ENCODE results near the gene PHTF1.

The PHTF1 gene

GRCh38 chr1:113701429-113701828 lies 57.9 kb downstream of the PHTF1 start:
- TF ChIP-seq ZNF70 (CRISPR knock-in tag; IDR thresholded peaks at IDR 0.05) (no peak), CSDC2 (CRISPR knock-in tag; IDR thresholded peaks at IDR 0.05) (no peak), BACH2 (CRISPR knock-in tag; IDR thresholded peaks at IDR 0.05; ENCODE audit: borderline replicate concordance) (no peak), PATZ1 (CRISPR knock-in tag; IDR thresholded peaks at IDR 0.05; ENCODE audit: borderline replicate concordance) (no peak), ISL1 (CRISPR knock-in tag; IDR thresholded peaks at IDR 0.05) (no peak), SNAI2 (CRISPR knock-in tag; IDR thresholded peaks at IDR 0.05) (no peak), ZNF8 (CRISPR knock-in tag; IDR thresholded peaks at IDR 0.05) (no peak), ZFP30 (CRISPR knock-in tag; IDR thresholded peaks at IDR 0.05) (no peak), ZC3H10 (CRISPR knock-in tag; IDR thresholded peaks at IDR 0.05) (no peak), ZNF565 (CRISPR knock-in tag; conservative IDR thresholded peaks at IDR 0.05; ENCODE audit: low read depth) (no peak), TSHZ2 (CRISPR knock-in tag; IDR thresholded peaks at IDR 0.05) (no peak), TCF4 (CRISPR knock-in tag; IDR thresholded peaks at IDR 0.05; ENCODE audit: borderline replicate concordance) (no peak), ZFP3 (CRISPR knock-in tag; IDR thresholded peaks at IDR 0.05) (no peak), GLIS3 (CRISPR knock-in tag; IDR thresholded peaks at IDR 0.05) (no peak)
- ATAC-seq, result no peak

- no peak for TF ChIP-seq CSDC2 (CRISPR knock-in tag; IDR thresholded peaks at IDR 0.05)
- no peak for TF ChIP-seq ZNF8 (CRISPR knock-in tag; IDR thresholded peaks at IDR 0.05)
- TF ChIP-seq TOX (CRISPR knock-in tag; IDR thresholded peaks at IDR 0.05; ENCODE audit: borderline replicate concordance), result no peak
- no peak for TF ChIP-seq BACH2 (CRISPR knock-in tag; IDR thresholded peaks at IDR 0.05; ENCODE audit: borderline replicate concordance)
- TF ChIP-seq, protein P1, sequence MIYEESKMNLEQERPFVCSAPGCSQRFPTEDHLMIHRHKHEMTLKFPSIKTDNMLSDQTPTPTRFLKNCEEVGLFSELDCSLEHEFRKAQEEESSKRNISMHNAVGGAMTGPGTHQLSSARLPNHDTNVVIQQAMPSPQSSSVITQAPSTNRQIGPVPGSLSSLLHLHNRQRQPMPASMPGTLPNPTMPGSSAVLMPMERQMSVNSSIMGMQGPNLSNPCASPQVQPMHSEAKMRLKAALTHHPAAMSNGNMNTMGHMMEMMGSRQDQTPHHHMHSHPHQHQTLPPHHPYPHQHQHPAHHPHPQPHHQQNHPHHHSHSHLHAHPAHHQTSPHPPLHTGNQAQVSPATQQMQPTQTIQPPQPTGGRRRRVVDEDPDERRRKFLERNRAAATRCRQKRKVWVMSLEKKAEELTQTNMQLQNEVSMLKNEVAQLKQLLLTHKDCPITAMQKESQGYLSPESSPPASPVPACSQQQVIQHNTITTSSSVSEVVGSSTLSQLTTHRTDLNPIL (CRISPR knock-in tag; IDR thresholded peaks at IDR 0.05; ENCODE audit: low read depth), result no peak
- TF ChIP-seq ISL1 (CRISPR knock-in tag; IDR thresholded peaks at IDR 0.05), result no peak
- TF ChIP-seq ZFP30 (CRISPR knock-in tag; IDR thresholded peaks at IDR 0.05), result no peak
- no peak for TF ChIP-seq ZC3H10 (CRISPR knock-in tag; IDR thresholded peaks at IDR 0.05)
- TF ChIP-seq, protein P2, sequence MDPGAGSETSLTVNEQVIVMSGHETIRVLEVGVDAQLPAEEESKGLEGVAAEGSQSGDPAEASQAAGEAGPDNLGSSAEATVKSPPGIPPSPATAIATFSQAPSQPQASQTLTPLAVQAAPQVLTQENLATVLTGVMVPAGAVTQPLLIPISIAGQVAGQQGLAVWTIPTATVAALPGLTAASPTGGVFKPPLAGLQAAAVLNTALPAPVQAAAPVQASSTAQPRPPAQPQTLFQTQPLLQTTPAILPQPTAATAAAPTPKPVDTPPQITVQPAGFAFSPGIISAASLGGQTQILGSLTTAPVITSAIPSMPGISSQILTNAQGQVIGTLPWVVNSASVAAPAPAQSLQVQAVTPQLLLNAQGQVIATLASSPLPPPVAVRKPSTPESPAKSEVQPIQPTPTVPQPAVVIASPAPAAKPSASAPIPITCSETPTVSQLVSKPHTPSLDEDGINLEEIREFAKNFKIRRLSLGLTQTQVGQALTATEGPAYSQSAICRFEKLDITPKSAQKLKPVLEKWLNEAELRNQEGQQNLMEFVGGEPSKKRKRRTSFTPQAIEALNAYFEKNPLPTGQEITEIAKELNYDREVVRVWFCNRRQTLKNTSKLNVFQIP (CRISPR knock-in tag; IDR thresholded peaks at IDR 0.05; ENCODE audit: borderline replicate concordance, low read depth), result no peak
- no peak for TF ChIP-seq ESRRG (CRISPR knock-in tag; IDR thresholded peaks at IDR 0.05)
- no peak for TF ChIP-seq SNAI2 (CRISPR knock-in tag; IDR thresholded peaks at IDR 0.05)
- no peak for TF ChIP-seq CSRNP3 (CRISPR knock-in tag; IDR thresholded peaks at IDR 0.05)
- no peak for TF ChIP-seq OSR1 (CRISPR knock-in tag; IDR thresholded peaks at IDR 0.05)
- no peak for TF ChIP-seq PATZ1 (CRISPR knock-in tag; IDR thresholded peaks at IDR 0.05; ENCODE audit: borderline replicate concordance)
These were observed 64.4 kb downstream of the PHTF1 start for GRCh38 chr1:113694910-113695309.

More at GRCh38 chr1:113694910-113695309, 64.4 kb downstream of the PHTF1 start:
- no peak for ATAC-seq
